PC-3 (cell line): ENCODE data around the gene ZFPM1. TPM values are rescaled to one million over a fixed set of nuclear protein-coding genes. Genes with fewer than 3 reads are reported as not detected.
A peak's percentile ranks its signal among the peaks of the same experiment; 100 is the strongest.

Experiments used
- ATAC-seq: fragments of 200-7000 bp; cut with Tn5 transposase; 2 replicates; pipeline ENCODE4 v1.9.1; 2020; ENCODE audit warnings: mild to moderate bottlenecking, moderate library complexity
- BruUV-seq: library from RNA; stranded (reverse); fragments of 400-500 nt; replicated peaks from 2 replicates; lab custom pipeline; 2021; lab: Mats Ljungman, UMichigan
- CTCF ChIA-PET: fragments of 300-600 bp; sonication (Branson Sonifier 250); formaldehyde crosslinking; loops from one replicate; lab custom pipeline; 2022; ENCODE audit warnings: antibody characterized with exemption; lab: Charles Lee
- POLR2A ChIA-PET: fragments of 300-600 bp; sonication (Branson Sonifier 250); formaldehyde crosslinking; loops from one replicate; lab custom pipeline; 2022; ENCODE audit warnings: antibody characterized with exemption; ENCODE audit not compliant: unreplicated experiment; lab: Charles Lee
- DNase-seq: peaks from one replicate; pipeline ENCODE4 v3.0.0-alpha.2; 2015
- H2AFZ ChIP-seq: fragments of 300-600 bp; sonication (generic); 2 replicates; pipeline ENCODE4 v1.6.0; 2016; ENCODE audit warnings: antibody characterized with exemption, low read length
- H3F3A ChIP-seq: fragments of 300-600 bp; sonication (generic); one replicate; pipeline ENCODE4 v1.6.0; 2017; ENCODE audit warnings: antibody characterized with exemption, low read length, control low read depth, mild to moderate bottlenecking; ENCODE audit not compliant: unreplicated experiment
- H3K27ac ChIP-seq: fragments of 300-600 bp; sonication (generic); 2 replicates; pipeline ENCODE4 v1.5.1; 2016; ENCODE audit warnings: mild to moderate bottlenecking, low read length
- H3K27me3 ChIP-seq: fragments of 300-600 bp; sonication (generic); 2 replicates; pipeline ENCODE4 v1.6.1; 2016; ENCODE audit warnings: low read length, mixed read lengths
- H3K36me3 ChIP-seq: fragments of 300-600 bp; sonication (generic); 2 replicates; pipeline ENCODE4 v1.6.1; 2016; ENCODE audit warnings: low read depth, mixed run types, low read length, mixed read lengths
- H3K4me1 ChIP-seq: fragments of 300-600 bp; sonication (generic); 2 replicates; pipeline ENCODE4 v1.5.1; 2016; ENCODE audit warnings: low read length; ENCODE audit not compliant: insufficient read depth
- H3K4me2 ChIP-seq: fragments of 300-600 bp; sonication (generic); 2 replicates; pipeline ENCODE4 v1.6.0; 2016; ENCODE audit warnings: low read length
- H3K4me3 ChIP-seq: fragments of 300-600 bp; sonication (generic); 2 replicates; pipeline ENCODE4 v1.5.1; 2016; ENCODE audit warnings: mild to moderate bottlenecking, low read length, mixed read lengths
- H3K79me2 ChIP-seq: fragments of 300-600 bp; sonication (generic); 2 replicates; pipeline ENCODE4 v1.6.1; 2017; ENCODE audit warnings: low read length, mixed read lengths
- H3K9ac ChIP-seq: fragments of 300-600 bp; sonication (generic); 2 replicates; pipeline ENCODE4 v1.6.0; 2016; ENCODE audit warnings: mild to moderate bottlenecking, low read length
- H3K9me2 ChIP-seq: fragments of 300-600 bp; sonication (generic); replicated peaks from 2 replicates; pipeline ENCODE4 v1.6.1; 2016; ENCODE audit warnings: mixed run types, low read length, mixed read lengths
- H3K9me3 ChIP-seq: fragments of 300-600 bp; sonication (generic); 2 replicates; pipeline ENCODE4 v1.6.1; 2016; ENCODE audit warnings: low read length, mixed read lengths
- H4K20me1 ChIP-seq: fragments of 300-600 bp; sonication (generic); 2 replicates; pipeline ENCODE4 v1.6.1; 2016; ENCODE audit warnings: low read length, mixed read lengths
- CTCF ChIP-seq: fragments of 300-600 bp; sonication (generic); conservative IDR thresholded peaks from 2 replicates; pipeline ENCODE4 v1.5.1; 2017; ENCODE audit warnings: antibody characterized with exemption, low read depth, mild to moderate bottlenecking, low read length
- EZH2 ChIP-seq: fragments of 300-600 bp; sonication (generic); IDR thresholded peaks from one replicate; pipeline ENCODE4 v1.6.1; 2017; ENCODE audit warnings: antibody characterized with exemption, mild to moderate bottlenecking, low read length; ENCODE audit not compliant: unreplicated experiment
- EZH2phosphoT487 ChIP-seq: fragments of 300-600 bp; sonication (generic); IDR thresholded peaks from 2 replicates; pipeline ENCODE4 v1.6.1; 2018; ENCODE audit warnings: mild to moderate bottlenecking, antibody characterized with exemption, low read length, borderline replicate concordance
- intact Hi-C: fragments of 100-400 bp; cut with micrococcal nuclease; formaldehyde crosslinking; loops from 2 replicates; pipeline ENCODE4 v1.9.0; 2023
- total RNA-seq: library from RNA; depleted of rRNA; stranded (reverse); fragments of >200 nt; gene quantifications from 2 replicates; pipeline ENCODE4 v1.2.3, GENCODE V29; 2014

ZFPM1 gene
- total RNA-seq, 1 experiment from 2014 or later, result 4.6 TPM

- intact Hi-C loops, result no loop called here
- Histone ChIP-seq H3K9me2 (no peaks in the 10 kb centered on the region), H3K9ac (no peak overlapping the region; the same call in 1 of the 2 replicates), H3K4me3 (no peak overlapping the region), H3K4me1 (peaks cover under 1% of the 10 kb centered on the region; the same call in 1 of the 2 replicates), H4K20me1 (no peaks in the 10 kb centered on the region), H3K4me2 (peak overlapping the region; percentile 38), H3K36me3 (no peaks in the 10 kb centered on the region), H3K9me3 (no peaks in the 10 kb centered on the region), H3K27ac (no peak overlapping the region), H2AFZ (no peak overlapping the region), H3K27me3 (no peaks in the 10 kb centered on the region), H3F3A (no peaks in the 10 kb centered on the region), H3K79me2 (no peaks in the 10 kb centered on the region)
- ChIA-PET CTCF (no interaction called here), POLR2A (interaction anchor here (0.6 kb wide), 1 partner anchor 55 kb away, joined by 5 read pairs; the partner anchor contains the start of gene ZNF469)
- peak; percentile 68 for DNase-seq
- ATAC-seq, result peak; percentile 47
- TF ChIP-seq CTCF (peak; percentile 80), EZH2phosphoT487 (no peak), EZH2 (no peak)
- no TSS peak for BruUV-seq
Observed at GRCh38 chr16:88437367-88437964, 15.6 kb upstream of the ZFPM1 start.

- H2AFZ ChIP-seq, result no peak overlapping the region
- H3K4me1 ChIP-seq, result peaks cover 7% of the 10 kb centered on the region; the same call in 1 of the 2 replicates
- H3K27me3 ChIP-seq, result no peaks in the 10 kb centered on the region
- no peaks in the 10 kb centered on the region for H3K79me2 ChIP-seq
- no peak overlapping the region for H3K27ac ChIP-seq
- H3K9ac ChIP-seq, result no peak overlapping the region
- no peak for ATAC-seq
- no TSS peak for BruUV-seq
- ChIA-PET POLR2A (no interaction called here), CTCF (no interaction called here)
- no peaks in the 10 kb centered on the region for H3K9me2 ChIP-seq
- intact Hi-C loops, result no loop called here
- H3K4me3 ChIP-seq, result no peak overlapping the region
- H3F3A ChIP-seq, result no peaks in the 10 kb centered on the region
- DNase-seq, result no peak
- no peaks in the 10 kb centered on the region for H3K9me3 ChIP-seq
- no peaks in the 10 kb centered on the region for H3K36me3 ChIP-seq
- TF ChIP-seq CTCF (no peak), EZH2phosphoT487 (no peak), EZH2 (no peak)
- H3K4me2 ChIP-seq, result no peak overlapping the region
- no peaks in the 10 kb centered on the region for H4K20me1 ChIP-seq
Observed at GRCh38 chr16:88438084-88438870, 14.8 kb upstream of the ZFPM1 start.

GRCh38 chr16:88439016-88439415, 14.1 kb upstream of the ZFPM1 start:
- H3K9me2 ChIP-seq, result no peaks in the 10 kb centered on the region
- no peaks in the 10 kb centered on the region for H4K20me1 ChIP-seq
- no peak overlapping the region for H3K4me3 ChIP-seq
- DNase-seq, result no peak
- ATAC-seq, result no peak
- no peaks in the 10 kb centered on the region for H3F3A ChIP-seq
- no peak overlapping the region for H3K27ac ChIP-seq
- H3K36me3 ChIP-seq, result no peaks in the 10 kb centered on the region
- H3K27me3 ChIP-seq, result no peaks in the 10 kb centered on the region
- H3K9me3 ChIP-seq, result no peaks in the 10 kb centered on the region
- POLR2A ChIA-PET, result no interaction called here
- no peak overlapping the region for H3K4me2 ChIP-seq
- no peak overlapping the region for H3K9ac ChIP-seq
- no peaks in the 10 kb centered on the region for H3K79me2 ChIP-seq
- intact Hi-C loops, result no loop called here
- BruUV-seq, result no TSS peak
- peaks cover 9% of the 10 kb centered on the region; the same call in 1 of the 2 replicates for H3K4me1 ChIP-seq
- CTCF ChIA-PET, result interaction anchor here (0.6 kb wide), 1 partner anchor 61 kb away, joined by 3 read pairs; no protein-coding TSS in a partner anchor
- TF ChIP-seq CTCF (no peak), EZH2phosphoT487 (no peak), EZH2 (no peak)
- H2AFZ ChIP-seq, result no peak overlapping the region
